Measurements from ENCODE around the gene VIPR2.

VIPR2 gene

GRCh38 chr7:159154243-159154642 is 9.6 kb upstream of the VIPR2 start:
- no peaks in the 10 kb centered on the region for H3K36me3 ChIP-seq (ENCODE audit: control insufficient read depth in 1 of 2, insufficient read depth in 2 of 2, low read length in 2 of 2)
- no peak overlapping the region for H3K9ac ChIP-seq (ENCODE audit: low read length)
- H2BK5ac ChIP-seq (ENCODE audit: low read depth, low read length, poor library complexity), result no peak overlapping the region
- no peak overlapping the region for H3K23ac ChIP-seq (ENCODE audit: low read length)
- WGBS (ENCODE audit: extremely low coverage, insufficient coverage, insufficient read length), result no CpG with 5 or more reads among the region's 17 CpGs
- no peak overlapping the region for H4K12ac ChIP-seq (ENCODE audit: low read depth, low read length)
- H3K14ac ChIP-seq (ENCODE audit: low read length), result no peak overlapping the region
- peaks cover 4% of the 10 kb centered on the region for H3K9me3 ChIP-seq (ENCODE audit: insufficient read depth, low read depth, low read length)
- H3K79me1 ChIP-seq (ENCODE audit: low read length), result no peaks in the 10 kb centered on the region
- H2BK120ac ChIP-seq (ENCODE audit: insufficient read depth, low read length, poor library complexity), result no peak overlapping the region
- no peak overlapping the region for H3K4me3 ChIP-seq (ENCODE audit: low read depth, low read length)
- no peaks in the 10 kb centered on the region for H3K79me2 ChIP-seq (ENCODE audit: control insufficient read depth, insufficient read depth, low read length, poor library complexity)
- H3K4me2 ChIP-seq (ENCODE audit: low read length), result no peak overlapping the region
- H2BK12ac ChIP-seq (ENCODE audit: low read length), result no peak overlapping the region
- DNase-seq, result no peak
- no peak overlapping the region for H3K27ac ChIP-seq (ENCODE audit: low read depth, low read length)
- H2AK5ac ChIP-seq (ENCODE audit: low read length), result no peak overlapping the region
- peaks cover 0 to 2% of the 10 kb centered on the region in 2 experiments for H3K4me1 ChIP-seq (ENCODE audit: control insufficient read depth in 1 of 2, insufficient read depth in 2 of 2, low read length in 2 of 2)
- H4K91ac ChIP-seq (ENCODE audit: low read depth, low read length), result no peak overlapping the region
- H4K8ac ChIP-seq (ENCODE audit: low read depth, low read length), result no peak overlapping the region
- H2AFZ ChIP-seq (ENCODE audit: insufficient read depth, low read length, poor library complexity), result no peak overlapping the region
- H3K4ac ChIP-seq (ENCODE audit: low read depth, low read length), result no peak overlapping the region
- no peak overlapping the region for H3K18ac ChIP-seq (ENCODE audit: low read length)
- peaks cover 3% of the 10 kb centered on the region for H3K27me3 ChIP-seq (ENCODE audit: insufficient read depth, low read length)

DNA sequence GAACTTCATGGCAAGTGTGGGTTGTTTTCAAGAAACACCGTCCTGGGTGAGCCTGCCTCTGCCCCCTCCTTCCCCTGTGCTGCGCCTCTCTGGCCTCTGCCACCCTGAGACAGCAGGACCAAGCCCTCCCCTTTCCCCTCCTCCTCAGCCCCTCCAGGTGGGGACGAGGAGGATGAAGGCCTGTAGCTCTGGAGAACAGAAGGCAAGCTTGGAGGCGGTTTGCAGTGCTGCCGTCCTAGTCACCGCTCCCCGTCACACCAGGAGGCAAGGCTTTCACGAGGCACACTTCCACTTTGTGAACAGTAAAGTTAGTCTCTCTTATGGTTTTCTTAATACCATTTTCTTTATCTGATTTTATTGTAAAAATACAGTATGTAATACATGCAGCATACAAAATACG is 8.8 kb upstream of the VIPR2 start:
- Histone ChIP-seq H4K8ac (ENCODE audit: low read depth, low read length) (no peak overlapping the region), H3K79me2 (ENCODE audit: control insufficient read depth, insufficient read depth, low read length, poor library complexity) (no peaks in the 10 kb centered on the region), H2AK5ac (ENCODE audit: low read length) (no peak overlapping the region), H3K79me1 (ENCODE audit: low read length) (no peaks in the 10 kb centered on the region), H2BK12ac (ENCODE audit: low read length) (no peak overlapping the region), H4K12ac (ENCODE audit: low read depth, low read length) (no peak overlapping the region), H3K4me3 (ENCODE audit: low read depth, low read length) (no peak overlapping the region), H2BK120ac (ENCODE audit: insufficient read depth, low read length, poor library complexity) (no peak overlapping the region), H3K14ac (ENCODE audit: low read length) (no peak overlapping the region), H3K4ac (ENCODE audit: low read depth, low read length) (no peak overlapping the region), H2AFZ (ENCODE audit: insufficient read depth, low read length, poor library complexity) (no peak overlapping the region), H3K27me3 (ENCODE audit: insufficient read depth, low read length) (peaks cover 3% of the 10 kb centered on the region), H3K9ac (ENCODE audit: low read length) (no peak overlapping the region), H2BK5ac (ENCODE audit: low read depth, low read length, poor library complexity) (no peak overlapping the region), H3K36me3 (ENCODE audit: control insufficient read depth in 1 of 2, insufficient read depth in 2 of 2, low read length in 2 of 2) (no peaks in the 10 kb centered on the region), H3K27ac (ENCODE audit: low read depth, low read length) (no peak overlapping the region), H4K91ac (ENCODE audit: low read depth, low read length) (no peak overlapping the region), H3K9me3 (ENCODE audit: insufficient read depth, low read depth, low read length) (peaks cover 6% of the 10 kb centered on the region), H3K4me1 (ENCODE audit: control insufficient read depth in 1 of 2, insufficient read depth in 2 of 2, low read length in 2 of 2) (peaks cover 0 to 2% of the 10 kb centered on the region in 2 experiments), H3K18ac (ENCODE audit: low read length) (no peak overlapping the region), H3K23ac (ENCODE audit: low read length) (no peak overlapping the region), H3K4me2 (ENCODE audit: low read length) (no peak overlapping the region)
- no peak for DNase-seq
- no CpG with 5 or more reads among the region's 9 CpGs for WGBS (ENCODE audit: extremely low coverage, insufficient coverage, insufficient read length)

- H3K9me3 ChIP-seq (ENCODE audit: insufficient read depth, low read depth, low read length), result peaks cover 8% of the 10 kb centered on the region
- no peak overlapping the region for H3K23ac ChIP-seq (ENCODE audit: low read length)
- H2AK5ac ChIP-seq (ENCODE audit: low read length), result no peak overlapping the region
- H3K79me2 ChIP-seq (ENCODE audit: control insufficient read depth, insufficient read depth, low read length, poor library complexity), result no peaks in the 10 kb centered on the region
- H3K14ac ChIP-seq (ENCODE audit: low read length), result no peak overlapping the region
- H4K8ac ChIP-seq (ENCODE audit: low read depth, low read length), result no peak overlapping the region
- H3K36me3 ChIP-seq (ENCODE audit: control insufficient read depth in 1 of 2, insufficient read depth in 2 of 2, low read length in 2 of 2), result no peaks in the 10 kb centered on the region
- H3K4me3 ChIP-seq (ENCODE audit: low read depth, low read length), result no peak overlapping the region
- no CpG with 5 or more reads among the region's 13 CpGs for WGBS (ENCODE audit: extremely low coverage, insufficient coverage, insufficient read length)
- H4K12ac ChIP-seq (ENCODE audit: low read depth, low read length), result no peak overlapping the region
- peaks cover 3 to 6% of the 10 kb centered on the region in 2 experiments for H3K4me1 ChIP-seq (ENCODE audit: control insufficient read depth in 1 of 2, insufficient read depth in 2 of 2, low read length in 2 of 2)
- no peak overlapping the region for H2BK12ac ChIP-seq (ENCODE audit: low read length)
- H3K18ac ChIP-seq (ENCODE audit: low read length), result no peak overlapping the region
- no peak overlapping the region for H3K27ac ChIP-seq (ENCODE audit: low read depth, low read length)
- H2AFZ ChIP-seq (ENCODE audit: insufficient read depth, low read length, poor library complexity), result no peak overlapping the region
- no peaks in the 10 kb centered on the region for H3K27me3 ChIP-seq (ENCODE audit: insufficient read depth, low read length)
- no peak overlapping the region for H3K4ac ChIP-seq (ENCODE audit: low read depth, low read length)
- no peak for DNase-seq
- H4K91ac ChIP-seq (ENCODE audit: low read depth, low read length), result no peak overlapping the region
- no peak overlapping the region for H3K4me2 ChIP-seq (ENCODE audit: low read length)
- no peak overlapping the region for H2BK120ac ChIP-seq (ENCODE audit: insufficient read depth, low read length, poor library complexity)
- no peak overlapping the region for H3K9ac ChIP-seq (ENCODE audit: low read length)
- H2BK5ac ChIP-seq (ENCODE audit: low read depth, low read length, poor library complexity), result no peak overlapping the region
- H3K79me1 ChIP-seq (ENCODE audit: low read length), result no peaks in the 10 kb centered on the region
Observed at GRCh38 chr7:159152816-159153215, 8.1 kb upstream of the VIPR2 start.

DNA sequence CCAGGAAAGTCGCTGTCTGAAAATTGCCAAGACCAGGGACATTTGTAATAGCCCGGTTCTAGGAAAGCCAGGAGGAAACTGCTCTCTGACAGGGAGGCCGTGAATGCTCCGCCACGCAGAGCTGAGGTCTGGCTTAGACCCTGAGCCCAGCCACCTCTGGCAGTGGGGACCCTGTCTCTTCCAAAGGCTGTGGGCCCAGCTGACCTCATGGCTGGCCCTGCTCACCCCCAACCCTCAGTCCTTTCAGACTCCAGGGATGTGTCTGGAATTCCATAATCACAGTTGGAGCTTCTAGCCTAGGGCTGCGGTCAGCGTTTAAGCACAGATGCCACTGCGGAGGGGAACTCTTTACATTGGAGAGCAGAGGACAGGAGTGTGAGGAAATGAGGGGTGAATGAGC is 6.6 kb upstream of the VIPR2 start:
- no peak overlapping the region for H3K23ac ChIP-seq (ENCODE audit: low read length)
- no peak overlapping the region for H4K91ac ChIP-seq (ENCODE audit: low read depth, low read length)
- DNase-seq, result no peak
- no CpG with 5 or more reads among the region's 8 CpGs for WGBS (ENCODE audit: extremely low coverage, insufficient coverage, insufficient read length)
- no peak overlapping the region for H4K8ac ChIP-seq (ENCODE audit: low read depth, low read length)
- H3K36me3 ChIP-seq (ENCODE audit: control insufficient read depth in 1 of 2, insufficient read depth in 2 of 2, low read length in 2 of 2), result no peaks in the 10 kb centered on the region
- H2BK12ac ChIP-seq (ENCODE audit: low read length), result no peak overlapping the region
- H2AK5ac ChIP-seq (ENCODE audit: low read length), result no peak overlapping the region
- H3K4ac ChIP-seq (ENCODE audit: low read depth, low read length), result no peak overlapping the region
- H3K14ac ChIP-seq (ENCODE audit: low read length), result no peak overlapping the region
- no peak overlapping the region for H3K4me3 ChIP-seq (ENCODE audit: low read depth, low read length)
- no peaks in the 10 kb centered on the region for H3K79me2 ChIP-seq (ENCODE audit: control insufficient read depth, insufficient read depth, low read length, poor library complexity)
- peaks cover 10% of the 10 kb centered on the region for H3K9me3 ChIP-seq (ENCODE audit: insufficient read depth, low read depth, low read length)
- no peak overlapping the region for H2AFZ ChIP-seq (ENCODE audit: insufficient read depth, low read length, poor library complexity)
- no peak overlapping the region for H3K4me2 ChIP-seq (ENCODE audit: low read length)
- no peak overlapping the region for H3K27ac ChIP-seq (ENCODE audit: low read depth, low read length)
- H2BK5ac ChIP-seq (ENCODE audit: low read depth, low read length, poor library complexity), result no peak overlapping the region
- no peak overlapping the region for H3K18ac ChIP-seq (ENCODE audit: low read length)
- no peak overlapping the region for H4K12ac ChIP-seq (ENCODE audit: low read depth, low read length)
- H3K9ac ChIP-seq (ENCODE audit: low read length), result no peak overlapping the region
- H3K4me1 ChIP-seq (ENCODE audit: control insufficient read depth in 1 of 2, insufficient read depth in 2 of 2, low read length in 2 of 2), result peaks cover 7 to 11% of the 10 kb centered on the region in 2 experiments
- no peaks in the 10 kb centered on the region for H3K79me1 ChIP-seq (ENCODE audit: low read length)
- no peaks in the 10 kb centered on the region for H3K27me3 ChIP-seq (ENCODE audit: insufficient read depth, low read length)
- no peak overlapping the region for H2BK120ac ChIP-seq (ENCODE audit: insufficient read depth, low read length, poor library complexity)

Data from trophoblast cell (in vitro differentiated cells and primary cell).